ENCODE measurements around the gene KRT84. TPM values are rescaled to one million over a fixed set of nuclear protein-coding genes. Genes with fewer than 3 reads are reported as not detected.
"Not testable (repeated sequence)": the region's sequence is repeated elsewhere in the genome, so short reads cannot be mapped to it uniquely, and the experiment has no call there.

KRT84 gene
- polyA plus RNA-seq, 3 donors = not detected

GRCh38 chr12:52345041-52345440, 40.4 kb downstream of the KRT84 start:
- DNase-seq = not testable (repeated sequence)

DNA sequence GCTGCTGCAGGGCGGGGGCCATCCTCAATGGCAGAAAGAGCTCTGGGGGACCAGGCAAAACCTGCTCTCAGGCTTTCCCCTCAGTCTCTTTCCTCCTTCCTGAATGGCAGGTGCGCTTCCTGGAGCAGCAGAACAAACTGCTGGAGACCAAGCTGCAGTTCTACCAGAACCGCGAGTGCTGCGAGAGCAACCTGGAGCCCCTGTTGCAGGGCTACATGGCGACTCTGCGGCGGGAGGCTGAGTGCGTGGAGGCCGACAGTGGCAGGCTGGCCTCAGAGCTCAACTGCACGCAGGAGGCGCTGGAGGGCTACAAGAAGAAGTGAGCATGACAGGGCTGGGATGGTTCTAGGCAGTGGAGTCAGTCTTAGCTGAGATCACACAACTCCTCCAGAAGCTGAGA, 41.3 kb downstream of the KRT84 start:
- no peak for DNase-seq

DNA sequence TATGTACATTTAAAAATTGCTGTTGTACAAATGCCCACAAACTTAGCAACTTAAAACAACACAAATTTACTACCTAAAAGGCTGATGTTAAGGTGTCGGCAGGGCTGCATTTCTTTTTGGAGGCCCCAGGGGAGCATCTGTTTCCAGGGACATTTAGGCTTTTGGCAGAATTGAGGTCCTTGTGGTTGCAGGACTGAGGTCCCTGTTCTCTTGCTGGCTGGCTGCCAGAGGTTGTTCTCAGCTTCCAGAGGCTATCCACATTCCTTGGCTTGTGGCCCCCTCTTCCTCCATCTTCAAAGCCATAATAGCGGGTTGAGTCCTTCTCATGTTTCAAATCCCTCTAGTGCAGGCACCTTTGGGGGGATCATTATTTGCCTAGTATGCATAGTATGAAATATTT, 41.9 kb downstream of the KRT84 start:
- DNase-seq = no peak

GRCh38 chr12:52342781-52343490, 42.5 kb downstream of the KRT84 start:
- no peak for DNase-seq

GRCh38 chr12:52341066-52341580, 44.3 kb downstream of the KRT84 start:
- no peak for DNase-seq

GRCh38 chr12:52338241-52338960, 47.1 kb downstream of the KRT84 start:
- DNase-seq = no peak

- no peak for DNase-seq
Measured at GRCh38 chr12:52337054-52337453, 48.4 kb downstream of the KRT84 start.

DNA sequence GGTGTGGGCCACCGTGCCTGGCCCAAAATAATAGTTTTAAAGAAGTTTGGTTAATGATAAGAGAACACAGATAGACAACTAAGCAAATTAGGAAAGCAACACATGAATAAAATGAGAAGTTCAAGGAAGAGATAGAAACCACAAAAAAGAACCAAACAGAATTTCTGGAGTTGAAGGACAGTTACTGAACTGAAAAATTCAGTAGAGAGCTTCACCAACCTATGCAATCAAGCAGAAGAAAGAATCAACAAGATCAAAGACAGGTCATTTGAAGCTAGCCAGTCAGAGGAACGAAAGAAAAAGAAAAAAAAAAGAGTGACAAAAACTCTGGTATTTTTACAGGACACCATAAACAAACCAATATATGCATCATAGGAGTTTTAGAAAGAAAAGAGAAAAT, 48.8 kb downstream of the KRT84 start:
- no peak for DNase-seq

DNA sequence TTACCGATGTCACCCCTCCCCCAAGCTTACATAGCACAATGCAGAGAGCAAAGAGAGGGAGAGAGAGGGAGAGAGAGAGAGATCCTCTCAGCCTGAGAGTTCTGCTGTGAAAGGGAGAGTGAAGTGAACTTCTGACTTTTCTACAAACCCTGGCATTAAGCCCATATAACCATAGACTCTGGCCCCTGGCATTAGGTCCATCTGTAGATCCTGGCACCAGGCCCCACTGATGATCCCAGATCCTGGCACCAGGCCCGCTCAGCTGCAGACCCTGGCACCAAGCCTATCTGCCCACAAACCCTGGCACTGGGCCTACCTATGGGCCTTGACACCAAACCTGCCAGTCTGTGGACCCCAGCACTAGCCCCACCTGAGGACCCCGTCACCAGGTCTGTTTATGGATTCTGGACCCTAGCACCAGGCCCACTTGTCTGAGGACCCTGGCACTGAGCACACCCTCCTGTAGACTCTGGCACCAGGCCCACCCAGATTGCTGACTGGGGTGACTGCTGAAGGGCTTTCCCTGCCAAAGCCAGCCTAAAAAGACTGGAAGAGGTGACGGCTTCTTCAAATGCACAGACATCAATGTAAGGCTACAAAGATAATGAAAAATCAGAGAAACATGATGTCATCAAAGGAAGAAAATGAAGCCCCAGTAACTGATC, 49.7 kb downstream of the KRT84 start:
- DNase-seq = no peak

- DNase-seq = no peak
Measured at GRCh38 chr12:52334185-52334584, 51.3 kb downstream of the KRT84 start.

DNA sequence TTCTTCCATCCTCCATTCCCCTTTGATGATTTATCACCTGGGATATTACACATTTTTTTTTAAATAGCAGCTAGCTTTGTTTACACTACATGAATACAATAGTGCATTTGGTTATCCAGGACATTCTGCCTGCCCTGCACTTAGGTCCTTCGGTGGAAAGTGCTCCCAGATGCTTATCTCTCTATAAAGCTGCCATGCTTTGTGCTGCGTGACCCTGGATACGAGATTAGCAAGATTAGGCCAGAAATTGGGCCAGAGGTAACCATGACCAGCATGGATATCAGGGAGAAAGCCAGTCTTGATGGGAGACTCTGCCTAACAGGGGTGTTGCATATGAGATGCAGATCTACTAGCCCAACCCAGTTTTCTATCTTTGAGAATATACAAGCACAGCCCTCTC, 52.1 kb downstream of the KRT84 start:
- DNase-seq = no peak

- no peak for DNase-seq
Measured at GRCh38 chr12:52332381-52332780, 53.1 kb downstream of the KRT84 start.

DNA sequence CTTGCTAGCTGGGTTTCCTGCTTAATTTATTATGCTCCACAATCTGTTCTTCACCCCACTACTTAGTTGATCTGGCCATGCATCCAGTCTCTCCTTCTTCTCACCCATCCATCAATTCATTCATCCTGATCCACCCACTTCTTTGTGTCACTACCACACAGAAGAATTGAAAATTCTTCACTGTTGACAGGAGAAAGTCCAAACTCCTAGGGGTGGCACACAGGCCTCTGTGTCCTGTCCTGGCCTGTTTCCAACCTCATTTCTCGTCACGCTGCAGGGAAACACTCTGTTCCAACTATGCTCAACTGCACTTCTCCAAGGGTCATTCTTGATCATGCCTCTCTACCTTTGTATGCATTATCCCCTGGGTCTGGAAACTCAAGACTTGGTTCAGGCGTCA, 53.6 kb downstream of the KRT84 start:
- DNase-seq = no peak

DNA sequence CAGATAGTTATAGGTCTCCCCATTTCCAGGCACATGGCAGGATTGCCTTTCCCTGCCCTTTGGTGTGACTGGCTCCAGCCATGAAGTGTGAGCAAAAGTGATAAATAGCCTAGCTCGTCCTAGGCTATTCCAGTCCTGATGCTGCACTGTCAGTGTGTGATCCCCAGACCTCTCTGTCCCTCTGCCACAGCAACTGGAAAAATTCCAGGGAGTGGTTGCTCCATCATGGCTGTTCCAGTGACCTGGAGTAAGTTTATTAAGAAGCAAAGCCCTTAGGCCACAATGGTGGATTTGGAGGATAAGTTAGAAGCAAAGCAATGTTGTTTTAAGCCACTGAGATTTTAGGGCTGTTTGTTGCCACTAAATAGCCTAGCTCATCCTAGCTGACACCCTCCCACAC, 54.4 kb downstream of the KRT84 start:
- no peak for DNase-seq

- DNase-seq = no peak
Measured at GRCh38 chr12:52327830-52328500, 57.5 kb downstream of the KRT84 start.

Other genes starting within 250 kb of the KRT84 start
- 1 to 10 TPM in 1 of 3 donors, under 1 TPM in 2; 0.70 to 1.1 (median 0.99) TPM for gene KRT80, start 193.6 kb downstream of the KRT84 start, polyA plus RNA-seq (ENCODE audit: insufficient read length in 3 of 3)
- gene KRT7, start 152.4 kb downstream of the KRT84 start, polyA plus RNA-seq (ENCODE audit: insufficient read length in 3 of 3) = 10 to 100 TPM; 62.3 to 83.1 (median 64.3) TPM
- gene KRT86, start 111.0 kb downstream of the KRT84 start, polyA plus RNA-seq (ENCODE audit: insufficient read length in 3 of 3) = not detected
- gene KRT81, start 94.1 kb downstream of the KRT84 start, polyA plus RNA-seq (ENCODE audit: insufficient read length in 3 of 3) = under 1 TPM in 1 of 3 donors, not detected in 2; 0.11 TPM
- gene KRT83, start 64.3 kb downstream of the KRT84 start, polyA plus RNA-seq (ENCODE audit: insufficient read length in 3 of 3) = not detected
- not detected for gene KRT85, start 18.2 kb downstream of the KRT84 start, polyA plus RNA-seq (ENCODE audit: insufficient read length in 3 of 3)
- gene KRT82, start 20.7 kb upstream of the KRT84 start, polyA plus RNA-seq (ENCODE audit: insufficient read length in 3 of 3) = not detected
- gene KRT75, start 48.7 kb upstream of the KRT84 start, polyA plus RNA-seq (ENCODE audit: insufficient read length in 3 of 3) = not detected
- not detected for gene KRT6B, start 66.5 kb upstream of the KRT84 start, polyA plus RNA-seq (ENCODE audit: insufficient read length in 3 of 3)
- gene KRT6C, start 88.2 kb upstream of the KRT84 start, polyA plus RNA-seq (ENCODE audit: insufficient read length in 3 of 3) = not detected
- not detected for gene KRT6A, start 107.6 kb upstream of the KRT84 start, polyA plus RNA-seq (ENCODE audit: insufficient read length in 3 of 3)
- gene KRT5, start 134.7 kb upstream of the KRT84 start, polyA plus RNA-seq (ENCODE audit: insufficient read length in 3 of 3) = 1 to 10 TPM in 1 of 3 donors, under 1 TPM in 2; 0.44 to 1.1 (median 0.59) TPM
- gene KRT71, start 167.5 kb upstream of the KRT84 start, polyA plus RNA-seq (ENCODE audit: insufficient read length in 3 of 3) = not detected
- not detected for gene KRT74, start 188.2 kb upstream of the KRT84 start, polyA plus RNA-seq (ENCODE audit: insufficient read length in 3 of 3)
- under 1 TPM in 1 of 3 donors, not detected in 2; 0.04 TPM for gene KRT72, start 215.8 kb upstream of the KRT84 start, polyA plus RNA-seq (ENCODE audit: insufficient read length in 3 of 3)
- not detected for gene KRT73, start 232.9 kb upstream of the KRT84 start, polyA plus RNA-seq (ENCODE audit: insufficient read length in 3 of 3)